Activated CD8-positive, alpha-beta memory T cell treated with anti-CD3 and anti-CD28 coated beads for 24 hours (primary cell): ENCODE measurements around the gene EPN3.
A peak's percentile ranks its signal among the peaks of the same experiment; 100 is the strongest.

ENCODE experiments used
- DNase-seq: peaks from one replicate; pipeline ENCODE4 v3.0.0-alpha.2; 2020

Gene EPN3

DNA sequence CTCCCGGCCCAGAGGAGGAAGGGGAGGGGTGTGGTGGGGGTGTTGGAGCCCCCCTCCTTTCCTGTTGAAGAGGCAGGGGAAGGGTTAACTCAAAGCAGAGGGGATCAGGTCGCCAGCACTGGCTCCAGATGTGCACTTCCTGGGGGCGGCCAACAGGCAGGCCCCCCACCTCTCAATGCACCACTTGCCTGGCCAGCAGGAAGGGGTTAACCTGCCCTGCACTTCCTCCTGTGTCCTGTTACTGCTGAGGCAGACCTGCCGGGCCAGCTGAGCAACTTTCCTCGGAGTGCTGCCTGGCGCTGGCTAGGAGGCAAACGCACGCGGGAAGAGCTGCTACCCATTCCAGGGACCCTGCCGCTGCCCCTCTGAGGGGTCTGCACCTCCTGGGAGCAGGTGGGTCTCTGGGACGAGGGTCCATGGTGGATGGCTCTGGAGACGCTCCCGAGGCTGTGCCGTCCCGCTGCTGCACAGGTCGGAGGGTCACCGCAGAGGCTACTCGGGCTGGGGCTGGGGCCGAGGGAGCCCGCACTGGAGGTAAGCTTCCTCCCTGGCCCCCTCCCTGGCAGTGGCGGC is at the start of gene EPN3:
Gene EPN3 (plus strand): TSS at position 284 of the 573 bp plus-strand sequence. CDS start 3,822 bp downstream, outside the sequence.
- no peak for DNase-seq

DNA sequence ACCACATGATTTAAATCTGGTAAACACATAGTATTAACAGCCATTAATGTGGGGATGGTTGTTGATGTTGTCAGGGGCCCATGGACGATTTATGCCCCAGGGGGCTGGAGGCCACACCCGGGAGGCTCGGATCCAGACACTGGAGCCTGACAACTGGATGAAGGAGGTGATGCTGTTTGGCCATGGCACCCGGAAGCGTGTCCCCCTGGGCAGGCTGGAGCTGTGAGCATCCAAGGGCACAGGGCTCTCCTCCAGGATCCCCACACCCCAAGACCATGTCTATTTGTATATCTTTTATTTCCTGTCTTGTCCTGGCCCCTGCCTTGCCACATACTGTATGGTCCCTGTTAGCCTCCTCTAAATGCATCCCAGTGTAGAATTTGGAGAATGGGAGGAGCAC is 49.3 kb upstream of the EPN3 start:
- no peak for DNase-seq

DNA sequence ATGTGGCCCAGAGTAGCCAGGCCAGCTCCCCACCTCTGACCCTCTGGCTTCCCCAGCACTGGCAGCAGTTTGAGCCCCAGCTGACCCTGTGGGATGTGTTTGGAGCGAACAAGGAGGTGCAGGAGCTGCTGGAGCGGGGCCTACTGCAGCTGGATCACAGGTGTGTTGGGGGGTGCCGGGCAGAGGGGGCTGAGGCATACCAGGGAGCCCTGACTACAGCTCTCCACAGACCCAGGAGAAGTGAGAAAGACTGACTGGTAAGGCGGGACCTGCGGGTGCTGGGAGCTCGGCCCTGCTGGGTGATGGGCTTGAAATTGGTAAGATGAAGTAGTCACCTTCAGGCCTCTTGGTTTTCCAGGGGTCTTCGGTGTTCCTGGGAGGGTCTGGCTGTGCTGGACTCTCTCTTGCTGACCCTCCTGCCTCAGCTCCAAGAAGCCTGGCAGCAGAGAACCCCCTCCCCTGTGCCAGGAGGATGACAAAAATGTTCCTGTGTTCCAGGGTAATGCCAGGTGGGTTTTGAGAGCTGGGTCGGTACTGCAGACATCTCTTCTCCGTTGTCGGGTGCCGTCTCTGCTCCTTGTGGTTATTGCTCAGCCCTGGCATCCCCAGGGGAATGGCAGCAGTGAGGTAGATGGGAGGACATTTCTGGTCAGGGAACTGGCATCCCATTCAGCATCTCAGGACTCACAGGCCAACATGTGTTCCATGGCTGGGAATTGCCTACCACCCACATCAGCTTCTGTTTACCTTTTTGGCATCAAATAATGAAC is 48.0 kb upstream of the EPN3 start:
- DNase-seq, result no peak

GRCh38 chr17:50487213-50488096 is 45.1 kb upstream of the EPN3 start:
- no peak for DNase-seq

GRCh38 chr17:50488880-50489279 is 43.7 kb upstream of the EPN3 start:
- DNase-seq, result no peak

DNA sequence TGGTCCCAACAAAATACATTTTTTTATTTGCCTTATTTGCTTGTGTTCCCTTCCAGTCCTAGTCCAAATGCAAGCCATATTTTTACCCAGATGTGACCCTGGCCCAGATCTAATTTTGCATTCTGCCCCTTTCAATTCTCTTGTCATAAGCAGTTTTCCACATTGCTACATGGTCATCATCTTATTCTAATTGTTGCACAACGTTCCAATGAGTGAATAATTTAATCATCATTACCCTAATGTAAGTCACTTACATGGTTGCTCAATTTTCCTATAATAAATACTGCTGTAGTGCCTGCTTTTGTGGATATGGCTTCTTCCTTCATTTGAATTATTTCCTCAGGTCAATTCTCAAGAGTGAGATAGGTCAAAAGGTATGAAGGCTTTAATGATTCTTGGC is 41.0 kb upstream of the EPN3 start:
- no peak for DNase-seq

DNA sequence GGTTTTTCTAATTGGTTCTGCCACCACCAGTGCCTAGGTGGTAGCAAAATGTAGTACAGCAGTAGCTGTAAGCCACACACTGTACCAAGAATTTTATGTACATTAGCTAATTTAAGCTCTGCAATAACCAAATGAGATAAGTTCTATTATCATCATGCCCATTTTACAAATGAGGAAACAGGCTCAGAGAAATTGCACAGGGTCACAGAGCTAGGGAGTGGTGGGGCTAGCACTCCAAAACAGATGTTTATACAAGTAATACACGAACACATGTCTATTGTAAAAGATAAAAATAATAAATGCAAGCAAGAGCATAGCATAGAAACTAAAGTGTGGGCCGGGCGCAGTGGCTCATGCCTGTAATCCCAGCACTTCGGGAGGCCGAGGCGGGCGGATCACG is 40.3 kb upstream of the EPN3 start:
- DNase-seq, result no peak

GRCh38 chr17:50493744-50494143 is 38.8 kb upstream of the EPN3 start:
- no peak for DNase-seq

DNA sequence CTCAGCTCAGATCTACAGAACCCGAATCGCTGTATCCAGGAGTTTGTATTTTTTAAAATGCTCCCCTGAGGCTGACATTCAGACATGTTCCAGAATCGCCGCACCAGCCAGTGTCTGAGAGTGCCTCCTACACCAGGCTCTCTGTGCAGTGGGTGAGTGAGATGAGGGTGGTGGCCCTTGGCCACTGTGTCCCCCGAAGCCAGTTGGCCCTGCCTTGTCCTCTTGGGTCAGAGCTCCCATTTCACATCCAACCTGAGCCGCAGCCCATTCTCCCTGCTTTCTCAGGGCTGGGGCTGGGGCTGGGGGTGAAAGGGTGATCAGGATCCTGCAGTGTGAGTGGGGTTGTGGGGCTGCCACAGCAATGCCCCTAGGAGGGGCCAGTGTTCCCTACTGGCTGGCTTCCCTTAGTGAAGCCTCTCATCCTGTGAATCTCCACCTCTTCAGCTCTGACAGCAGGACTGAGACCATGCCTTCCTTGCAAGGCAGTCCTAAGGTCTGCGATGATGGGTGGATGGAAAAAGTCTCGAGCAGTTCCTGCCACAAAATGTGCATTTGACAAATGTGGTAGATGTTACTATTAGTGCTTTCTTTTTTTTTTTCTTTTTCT is 37.2 kb upstream of the EPN3 start:
- no peak for DNase-seq

GRCh38 chr17:50495918-50496317 is 36.6 kb upstream of the EPN3 start:
- DNase-seq, result no peak

DNA sequence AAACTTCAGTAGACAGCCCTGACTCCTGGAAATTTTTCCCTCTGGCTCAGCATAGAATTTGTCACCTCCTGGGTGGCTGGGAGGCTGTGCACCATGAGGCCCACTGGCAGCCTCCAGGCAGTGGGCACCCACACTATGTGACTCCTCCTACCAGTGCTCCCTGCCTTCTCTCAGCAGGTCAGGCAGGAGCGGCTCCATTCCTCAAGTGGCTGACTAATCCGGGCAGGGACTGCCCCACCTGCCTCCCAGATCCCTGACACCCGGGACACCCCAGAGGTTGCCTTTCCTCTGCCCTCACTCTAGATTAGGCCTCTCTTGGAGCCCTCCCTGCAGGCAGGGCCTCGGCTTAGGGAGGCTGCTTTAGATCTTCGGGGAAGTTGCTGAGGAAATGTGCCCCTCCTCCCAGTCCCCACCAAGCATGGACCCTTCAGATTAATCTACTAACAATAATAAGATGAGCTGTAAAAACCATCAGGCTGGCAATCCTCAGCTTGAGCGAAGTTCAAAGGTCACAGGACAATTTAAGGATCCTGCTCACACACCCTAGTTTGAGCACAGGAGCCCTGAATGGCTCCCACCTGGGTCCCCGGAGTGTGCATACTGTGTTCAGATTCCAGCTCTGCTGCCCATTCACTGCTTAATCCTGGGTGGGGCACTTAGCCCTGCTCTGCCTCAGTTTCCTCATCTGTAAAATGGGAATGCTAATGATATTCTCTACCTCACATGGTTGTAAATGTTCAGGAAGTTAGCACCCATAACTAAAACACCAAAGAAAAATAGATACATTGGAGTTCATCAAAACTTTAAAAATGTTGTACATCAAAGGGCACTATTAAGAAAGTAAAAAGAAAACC is 34.3 kb upstream of the EPN3 start:
- DNase-seq, result no peak

DNA sequence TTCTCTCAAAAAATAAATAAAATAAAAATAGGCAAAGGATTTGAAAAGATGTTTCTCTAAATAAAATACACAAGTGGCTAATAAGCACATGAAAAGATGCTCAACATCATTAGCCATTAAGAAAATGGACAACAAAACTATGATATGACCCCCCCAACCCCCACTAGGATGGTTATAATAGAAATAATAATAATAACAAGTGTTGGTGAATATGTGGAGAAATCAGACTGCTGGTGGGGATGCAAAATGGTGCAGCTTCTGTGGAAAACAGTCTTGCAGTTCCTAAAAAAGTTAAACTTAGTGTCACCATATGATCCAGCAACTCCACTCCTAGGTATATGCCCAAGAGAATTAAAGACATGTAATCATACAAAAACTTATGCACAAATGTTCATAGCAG is 33.3 kb upstream of the EPN3 start:
- DNase-seq, result no peak

- DNase-seq, result no peak
Observed at GRCh38 chr17:50499721-50500120, 32.8 kb upstream of the EPN3 start.

GRCh38 chr17:50501054-50501453 is 31.5 kb upstream of the EPN3 start:
- no peak for DNase-seq

GRCh38 chr17:50502301-50502990 is 30.1 kb upstream of the EPN3 start:
- DNase-seq, result no peak

GRCh38 chr17:50505591-50506130 is 26.9 kb upstream of the EPN3 start:
- DNase-seq, result no peak

DNA sequence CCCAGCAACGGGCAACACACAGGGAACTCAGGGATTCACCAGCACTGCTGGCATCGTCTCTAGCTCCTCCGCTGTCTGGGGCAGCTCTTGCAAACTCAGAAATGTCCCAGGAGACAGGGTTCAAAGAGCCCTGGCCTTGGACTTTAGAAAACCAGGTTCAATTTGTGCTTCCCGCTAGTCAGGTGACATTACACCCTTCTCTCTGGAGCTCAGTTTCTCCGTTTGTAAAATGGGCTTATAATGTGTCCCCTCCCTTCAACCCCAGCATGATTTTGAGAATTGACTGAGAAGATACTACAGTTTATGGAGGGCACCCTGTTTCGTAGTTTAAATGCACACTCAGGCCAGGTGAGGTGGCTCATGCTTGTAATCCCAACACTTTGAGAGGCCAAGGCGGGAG is 26.2 kb upstream of the EPN3 start:
- no peak for DNase-seq

GRCh38 chr17:50507871-50508572 is 24.5 kb upstream of the EPN3 start, which contains the start of gene MYCBPAP:
MYCBPAP (plus strand) TSS chr17:50508439; CDS start chr17:50508675, 236 bp downstream.
- peak; percentile 87 for DNase-seq

DNA sequence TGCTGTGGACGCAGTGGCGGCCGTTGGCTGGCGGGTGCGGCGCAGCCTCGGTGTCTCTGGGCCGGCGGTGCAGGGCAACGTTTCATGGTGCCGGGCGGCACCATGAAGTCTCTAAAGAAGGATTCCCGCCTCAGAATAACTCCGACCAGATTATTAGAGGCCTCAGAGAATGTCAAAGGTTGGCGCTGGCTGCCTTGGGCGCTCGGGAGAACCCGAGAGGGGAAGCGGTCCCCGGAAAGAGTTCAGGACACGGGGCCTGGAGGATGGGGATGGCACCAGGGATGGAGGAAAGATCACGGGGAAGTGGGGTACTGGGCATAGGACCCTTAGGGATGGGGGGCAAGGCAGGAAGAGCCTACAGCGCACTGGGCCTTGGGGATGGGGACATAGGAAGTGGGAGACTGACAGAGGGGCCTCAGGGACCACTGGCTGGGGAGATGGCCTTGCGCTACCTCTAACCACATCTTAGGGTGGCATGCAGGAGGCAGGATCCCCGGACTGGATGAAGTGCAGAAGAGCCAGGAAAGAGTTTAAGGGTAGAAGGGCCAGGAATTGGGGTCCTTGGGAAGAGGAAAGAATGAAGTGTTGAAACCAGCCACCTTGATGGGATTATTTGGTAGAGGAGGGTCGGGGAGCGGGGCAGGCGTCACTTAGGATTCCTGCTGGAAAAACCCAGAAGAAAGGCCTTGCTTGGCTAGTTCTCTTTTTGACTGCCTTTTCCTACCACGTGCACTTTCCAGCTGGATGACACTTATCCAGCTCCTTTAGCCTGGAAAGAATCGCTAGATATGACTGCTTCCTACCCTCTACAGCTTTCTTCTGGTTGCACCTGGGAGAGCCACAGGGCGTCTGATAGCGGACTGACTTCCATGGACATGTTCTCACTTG is 23.7 kb upstream of the EPN3 start:
- no peak for DNase-seq

GRCh38 chr17:50511058-50511457 is 21.5 kb upstream of the EPN3 start:
- DNase-seq, result no peak
